ENCODE results near the gene RPS19BP1.

The RPS19BP1 gene

GRCh38 chr22:39479254-39479653, 53.3 kb downstream of the RPS19BP1 start:
- intact Hi-C loops (cut with DNase I): no loop called here
- DNase-seq: no peak
